ENCODE data around the gene GPR31.

GRCh38 chr6:167154291-167154690 is 3.5 kb downstream of the GPR31 start:
- TF ChIP-seq CTCF (IDR thresholded peaks at IDR 0.05) (no peak), POLR2A (IDR thresholded peaks at IDR 0.05) (no peak), EP300 (IDR thresholded peaks at IDR 0.05) (no peak)
